Epithelial cell of proximal tubule (primary cell): ENCODE measurements around the gene TRAF2. TPM values are rescaled to one million over a fixed set of nuclear protein-coding genes. Genes with fewer than 3 reads are reported as not detected.

Experiments
- DNase-seq: peaks from one replicate; pipeline ENCODE4 v3.0.0-alpha.2; 2011; ENCODE audit warnings: low read depth
- H3K4me3 ChIP-seq: 2 replicates; pipeline ENCODE4 v1.5.1; 2011; ENCODE audit warnings: low read depth, mild to moderate bottlenecking, low read length
- CTCF ChIP-seq: conservative IDR thresholded peaks from 2 replicates; pipeline ENCODE4 v1.5.1; 2012; ENCODE audit warnings: low read depth, mild to moderate bottlenecking, low read length
- total RNA-seq: library from RNA; depleted of rRNA; stranded (reverse); fragments of >200 nt; gene quantifications from 2 replicates; pipeline ENCODE4 v1.2.3, GENCODE V29; 2015

TRAF2 gene
- total RNA-seq, 1 donor from 2014 or later = 21.0 TPM

- TF ChIP-seq CTCF = no peak
- no peak for DNase-seq
- H3K4me3 ChIP-seq = no peak overlapping the region
Observed at GRCh38 chr9:136971746-136972145, 85.4 kb downstream of the TRAF2 start.

DNA sequence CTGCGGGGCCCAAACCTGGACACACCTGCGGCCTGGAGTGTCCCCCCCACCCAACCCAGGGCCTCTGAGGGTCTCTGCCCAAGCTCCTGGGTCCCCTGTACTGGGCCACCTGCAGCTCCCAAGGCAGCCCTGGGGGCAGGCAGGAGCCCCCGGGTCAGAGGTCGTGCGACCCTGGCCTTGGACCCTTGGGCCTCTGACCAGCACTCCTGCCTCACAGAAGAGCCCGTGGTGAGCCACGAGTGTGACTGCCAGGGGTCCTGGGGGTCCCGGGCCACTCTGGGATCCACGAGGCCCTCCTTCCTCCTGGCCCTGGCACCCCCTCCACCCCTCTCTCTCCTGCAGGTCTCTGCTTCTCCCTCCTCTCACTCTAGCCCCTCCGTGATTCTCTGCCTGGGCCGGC, 86.0 kb downstream of the TRAF2 start:
- H3K4me3 ChIP-seq = no peak overlapping the region
- TF ChIP-seq CTCF = no peak
- DNase-seq = no peak

GRCh38 chr9:136972743-136973142, 86.4 kb downstream of the TRAF2 start:
- no peak for TF ChIP-seq CTCF
- no peak overlapping the region for H3K4me3 ChIP-seq
- DNase-seq = no peak

DNA sequence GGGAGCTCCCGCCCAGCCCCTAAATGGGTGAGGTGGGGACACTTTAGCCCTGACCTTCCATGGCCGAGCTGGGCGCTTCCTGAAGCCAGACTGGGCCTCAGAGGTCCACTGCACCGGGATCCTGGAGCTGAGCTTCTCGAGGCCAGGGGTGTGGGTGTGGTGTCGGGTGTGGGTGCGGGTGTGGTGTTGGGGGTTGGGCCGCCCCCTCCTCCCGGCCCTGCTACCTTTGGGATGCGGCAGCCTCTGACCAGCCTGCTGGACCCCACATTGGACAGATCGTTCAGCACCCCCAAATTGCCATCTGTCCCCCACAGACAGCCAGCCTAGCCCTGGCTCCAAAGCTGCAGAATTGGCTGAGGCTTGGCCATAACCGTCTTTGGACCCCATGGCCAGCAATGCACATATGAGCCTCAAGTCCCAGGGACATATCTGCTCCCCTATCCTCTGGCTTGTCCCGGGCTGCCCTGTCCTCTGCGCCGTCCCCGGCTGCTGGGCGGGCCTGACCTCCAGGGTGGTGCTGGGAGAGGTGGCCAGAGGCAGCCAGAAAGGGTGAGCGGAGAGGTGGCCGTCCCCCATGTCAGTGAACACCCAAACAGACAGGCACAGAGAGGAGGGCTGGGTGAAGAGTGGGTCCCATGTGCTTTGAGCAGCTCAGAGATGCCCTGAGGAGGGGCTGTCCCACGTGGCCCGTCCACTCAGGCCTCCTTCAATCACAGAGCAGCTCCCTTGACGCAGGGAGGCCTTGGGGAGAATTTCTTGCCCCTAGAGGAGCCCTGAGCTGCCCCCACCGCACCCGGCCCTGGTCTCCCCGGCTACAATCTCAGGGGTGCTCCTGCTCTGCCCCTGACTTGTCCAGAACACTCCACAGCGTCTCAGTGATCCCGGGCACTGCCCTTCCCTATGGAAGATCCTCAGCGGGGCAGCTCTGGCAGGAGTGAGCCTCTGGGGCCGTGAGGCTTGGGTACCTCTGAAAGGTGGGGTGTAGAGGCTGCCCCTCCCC, 87.6 kb downstream of the TRAF2 start:
- DNase-seq = no peak
- H3K4me3 ChIP-seq = no peak overlapping the region
- TF ChIP-seq CTCF = no peak

GRCh38 chr9:136974817-136975535, 88.7 kb downstream of the TRAF2 start:
- TF ChIP-seq CTCF = no peak
- DNase-seq = no peak
- H3K4me3 ChIP-seq = no peak overlapping the region

GRCh38 chr9:136975644-136976043, 89.3 kb downstream of the TRAF2 start:
- no peak for DNase-seq
- no peak for TF ChIP-seq CTCF

More at GRCh38 chr9:136975644-136976043, 89.3 kb downstream of the TRAF2 start:
- H3K4me3 ChIP-seq = no peak overlapping the region

Other genes starting within 250 kb of the TRAF2 start
- 15.6 and 35.0 TPM in 2 replicates for gene EGFL7, start 223.6 kb upstream of the TRAF2 start, total RNA-seq
- gene AGPAT2, start 199.1 kb upstream of the TRAF2 start, total RNA-seq = 40.5 and 71.3 TPM in 2 replicates
- gene DIPK1B, start 173.9 kb upstream of the TRAF2 start, total RNA-seq = 11.4 and 20.3 TPM in 2 replicates
- not detected in 2 replicates for gene LCN10, start 143.6 kb upstream of the TRAF2 start, total RNA-seq
- gene LCN6, start 138.0 kb upstream of the TRAF2 start, total RNA-seq = not detected in 2 replicates
- not detected in 2 replicates for gene LCN8, start 128.3 kb upstream of the TRAF2 start, total RNA-seq
- gene LCN15, start 122.0 kb upstream of the TRAF2 start, total RNA-seq = not detected in 2 replicates
- gene TMEM141, start 95.2 kb upstream of the TRAF2 start, total RNA-seq = 90.4 and 108 TPM in 2 replicates
- 0.06 TPM in 1 of 2 replicates, not detected in the other for gene CCDC183, start 90.2 kb upstream of the TRAF2 start, total RNA-seq
- 114 and 160 TPM in 2 replicates for gene RABL6, start 78.6 kb upstream of the TRAF2 start, total RNA-seq
- 0.51 and 2.2 TPM in 2 replicates for gene AJM1, start 44.0 kb upstream of the TRAF2 start, total RNA-seq
- 101 and 114 TPM in 2 replicates for gene PHPT1, start 37.1 kb upstream of the TRAF2 start, total RNA-seq
- gene MAMDC4, start 34.2 kb upstream of the TRAF2 start, total RNA-seq = 1.2 and 4.8 TPM in 2 replicates
- 403 and 419 TPM in 2 replicates for gene EDF1, start 20.2 kb upstream of the TRAF2 start, total RNA-seq
- gene FBXW5, start 58.2 kb downstream of the TRAF2 start, total RNA-seq = 124 and 149 TPM in 2 replicates
- gene C8G, start 58.7 kb downstream of the TRAF2 start, total RNA-seq = not detected in 2 replicates
- gene LCN12, start 65.8 kb downstream of the TRAF2 start, total RNA-seq = 1.2 TPM in 1 of 2 replicates, not detected in the other
- gene PTGDS, start 91.0 kb downstream of the TRAF2 start, total RNA-seq = not detected in 2 replicates
- gene LCNL1, start 96.5 kb downstream of the TRAF2 start, total RNA-seq = not detected in 2 replicates
- gene PAXX, start 105.9 kb downstream of the TRAF2 start, total RNA-seq = 70.1 and 81.7 TPM in 2 replicates
- gene CLIC3, start 110.1 kb downstream of the TRAF2 start, total RNA-seq = 2.2 and 2.4 TPM in 2 replicates
- gene ABCA2, start 141.7 kb downstream of the TRAF2 start, total RNA-seq = 3.0 and 7.6 TPM in 2 replicates
- not detected in 2 replicates for gene FUT7, start 145.6 kb downstream of the TRAF2 start, total RNA-seq
- gene NPDC1, start 159.7 kb downstream of the TRAF2 start, total RNA-seq = 19.7 and 47.7 TPM in 2 replicates
- gene ENTPD2, start 167.5 kb downstream of the TRAF2 start, total RNA-seq = 0.87 TPM in 1 of 2 replicates, not detected in the other
- 25.6 and 51.3 TPM in 2 replicates for gene SAPCD2, start 184.0 kb downstream of the TRAF2 start, total RNA-seq
- 2.1 and 2.2 TPM in 2 replicates for gene UAP1L1, start 191.0 kb downstream of the TRAF2 start, total RNA-seq
- gene MAN1B1, start 200.5 kb downstream of the TRAF2 start, total RNA-seq = 46.0 and 74.3 TPM in 2 replicates
- 66.9 and 125 TPM in 2 replicates for gene DPP7, start 228.2 kb downstream of the TRAF2 start, total RNA-seq